LNCaP clone FGC (cell line): Measurements from ENCODE around the gene TLE7.
A peak's percentile ranks its signal among the peaks of the same experiment; 100 is the strongest.

Experiments used
- DNase-seq: peaks from one replicate; pipeline ENCODE4 v3.0.0-alpha.2; 2011; ENCODE audit warnings: low read depth
- H3K4me3 ChIP-seq: 2 replicates; pipeline ENCODE4 v1.5.1; 2011; ENCODE audit warnings: mild to moderate bottlenecking, low read depth, low read length, control low read depth
- CTCF ChIP-seq: IDR thresholded peaks from 2 replicates; pipeline ENCODE4 v1.5.1; 2012; ENCODE audit warnings: mild to moderate bottlenecking; ENCODE audit not compliant: control insufficient read depth, insufficient read depth; ENCODE audit errors: extremely low read depth

The TLE7 gene

GRCh38 chr16:71429581-71429980 lies 12.3 kb downstream of the TLE7 start:
- no peak for DNase-seq
- no peak for TF ChIP-seq CTCF
- H3K4me3 ChIP-seq, result no peak overlapping the region

DNA sequence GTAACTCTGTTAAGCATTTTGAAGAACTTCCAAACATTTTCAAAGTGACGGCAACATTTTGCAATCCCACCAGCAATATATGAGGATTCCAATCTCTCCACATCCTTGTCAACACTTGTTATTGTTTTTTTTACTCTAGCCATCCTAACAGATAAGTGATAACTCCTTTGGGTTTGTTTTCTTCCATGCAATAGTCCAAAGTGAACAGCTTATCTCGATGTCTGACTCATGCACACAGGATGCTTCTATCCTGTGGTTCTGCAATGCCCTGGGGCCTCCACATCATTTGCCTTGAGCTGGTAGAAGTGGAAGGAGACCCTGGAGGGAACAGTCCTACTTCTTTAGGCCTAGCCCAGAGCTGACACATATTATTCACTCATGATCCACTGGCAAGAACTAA lies 13.0 kb downstream of the TLE7 start:
- TF ChIP-seq CTCF, result no peak
- DNase-seq, result no peak
- H3K4me3 ChIP-seq, result no peak overlapping the region

- DNase-seq, result no peak
- TF ChIP-seq CTCF, result no peak
- no peak overlapping the region for H3K4me3 ChIP-seq
Observed at GRCh38 chr16:71428385-71428784, 13.5 kb downstream of the TLE7 start.

DNA sequence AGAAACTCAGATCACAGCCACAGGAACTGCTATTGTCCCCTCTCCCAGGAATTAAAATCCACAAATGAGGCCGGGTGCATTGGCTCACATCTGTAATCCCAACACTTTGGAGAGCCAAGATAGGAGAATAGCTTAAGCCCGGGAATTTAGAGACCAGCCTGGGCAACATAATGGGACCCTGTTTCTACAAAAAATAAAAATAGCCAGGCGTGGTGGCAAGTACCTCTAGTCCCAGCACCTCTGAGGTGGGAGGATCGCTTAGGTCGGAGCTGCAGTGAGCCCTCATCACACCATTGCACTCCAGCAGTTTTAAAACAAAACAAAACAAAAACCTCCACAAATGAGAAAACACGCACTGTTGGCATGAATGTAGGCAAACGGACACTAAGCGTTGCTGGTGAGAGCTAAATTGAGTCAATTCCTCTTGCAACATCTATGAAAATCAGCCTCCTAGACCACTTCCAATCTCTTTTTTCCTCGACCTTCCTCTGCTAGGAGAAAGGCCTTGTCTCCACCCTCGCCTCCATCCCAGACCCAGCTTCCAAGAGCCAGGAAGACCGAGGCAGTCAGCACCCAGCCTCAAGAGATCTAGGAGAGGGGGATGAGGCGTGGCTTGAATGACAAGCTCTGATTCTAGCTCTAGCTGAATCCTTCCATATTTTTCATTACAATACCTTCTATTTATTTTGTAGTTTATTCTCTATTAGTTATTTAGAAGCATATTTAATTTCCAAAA lies 14.8 kb downstream of the TLE7 start:
- TF ChIP-seq CTCF, result no peak
- no peak for DNase-seq
- no peak overlapping the region for H3K4me3 ChIP-seq

GRCh38 chr16:71426069-71426879 lies 15.6 kb downstream of the TLE7 start:
- peak; percentile 82 for DNase-seq
- TF ChIP-seq CTCF, result no peak
- peak overlapping the region; percentile 34 for H3K4me3 ChIP-seq

- no peak for TF ChIP-seq CTCF
- no peak for DNase-seq
- H3K4me3 ChIP-seq, result peak overlapping the region; percentile 34
Observed at GRCh38 chr16:71425746-71426068, 16.1 kb downstream of the TLE7 start.

DNA sequence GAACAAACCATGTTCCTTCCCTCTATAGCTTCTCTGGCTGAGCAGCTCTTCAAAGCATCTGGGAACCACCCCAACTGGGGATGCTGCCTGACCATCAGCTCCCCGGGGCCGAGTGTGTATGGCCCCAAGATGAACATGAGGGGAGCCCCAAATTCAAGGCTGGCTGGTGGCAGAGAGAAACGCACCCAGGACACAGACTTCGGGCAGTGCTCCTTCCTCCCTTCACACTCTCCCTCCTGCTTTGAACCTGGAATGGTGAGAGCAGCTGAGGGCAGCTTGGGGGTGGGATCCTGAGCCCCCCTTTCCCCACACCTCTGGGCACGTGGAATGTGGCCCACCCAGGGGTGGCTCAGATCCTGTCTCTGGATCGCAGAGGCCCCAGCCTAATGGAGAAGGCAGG lies 17.2 kb downstream of the TLE7 start:
- TF ChIP-seq CTCF, result no peak
- no peak for DNase-seq
- H3K4me3 ChIP-seq, result no peak overlapping the region
